ENCODE data around the gene TAF4.

TAF4 gene

DNA sequence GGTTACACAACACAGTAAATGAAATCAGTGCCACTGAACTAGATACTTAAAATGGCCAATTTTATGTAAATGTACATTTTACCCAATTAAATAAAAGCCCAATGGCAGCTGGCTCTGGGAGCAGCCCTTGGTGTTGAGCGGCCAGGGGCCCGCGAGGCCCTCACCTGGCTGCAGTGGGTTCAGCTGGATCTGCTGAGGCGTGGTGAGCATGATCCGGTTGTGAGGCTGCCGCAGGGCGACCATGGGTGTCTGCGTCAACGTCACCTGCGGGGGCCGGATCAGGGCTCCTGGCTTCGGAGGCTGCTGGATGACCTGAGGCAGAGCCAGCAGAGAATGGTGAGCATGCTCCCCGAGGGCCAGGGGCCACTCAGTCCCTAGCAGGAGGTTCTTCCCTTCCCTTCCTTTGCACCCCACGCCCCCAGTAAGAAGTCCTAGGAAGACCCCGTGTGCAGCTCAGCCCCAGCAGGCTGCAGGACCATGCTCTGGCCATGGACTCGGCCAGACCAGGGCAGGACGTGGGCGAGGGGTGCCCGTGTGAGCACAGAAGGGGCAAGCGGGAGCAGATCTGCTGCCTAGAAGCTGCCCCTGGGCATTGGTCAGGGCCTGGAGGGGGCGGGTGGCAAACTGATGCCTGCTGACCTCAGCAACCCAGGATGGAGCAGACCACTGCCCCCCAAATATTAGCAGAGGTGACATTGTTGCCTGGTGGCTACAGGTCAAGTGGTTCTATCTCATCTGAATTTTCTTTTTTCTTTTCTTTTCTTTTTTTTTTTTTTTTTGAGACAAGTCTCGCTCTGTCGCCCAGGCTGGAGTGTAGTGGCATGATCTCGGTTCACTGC lies 61.9 kb downstream of the TAF4 start:
- TF ChIP-seq PATZ1 (CRISPR knock-in tag; IDR thresholded peaks at IDR 0.05; ENCODE audit: borderline replicate concordance): no peak
- no peak for ATAC-seq

- no peak for TF ChIP-seq CSRNP3 (CRISPR knock-in tag; IDR thresholded peaks at IDR 0.05)
- no peak for TF ChIP-seq CSDC2 (CRISPR knock-in tag; IDR thresholded peaks at IDR 0.05)
- no peak for TF ChIP-seq ZFP30 (CRISPR knock-in tag; IDR thresholded peaks at IDR 0.05)
- no peak for TF ChIP-seq GLIS3 (CRISPR knock-in tag; IDR thresholded peaks at IDR 0.05)
- TF ChIP-seq POU6F1 (CRISPR knock-in tag; IDR thresholded peaks at IDR 0.05; ENCODE audit: borderline replicate concordance, low read depth): no peak
- TF ChIP-seq PATZ1 (CRISPR knock-in tag; IDR thresholded peaks at IDR 0.05; ENCODE audit: borderline replicate concordance): no peak
- no peak for TF ChIP-seq ZC3H10 (CRISPR knock-in tag; IDR thresholded peaks at IDR 0.05)
- no peak for TF ChIP-seq ISL1 (CRISPR knock-in tag; IDR thresholded peaks at IDR 0.05)
- no peak for TF ChIP-seq ARNTL (CRISPR knock-in tag; IDR thresholded peaks at IDR 0.05; ENCODE audit: borderline replicate concordance, low read depth)
- no peak for TF ChIP-seq SNAI2 (CRISPR knock-in tag; IDR thresholded peaks at IDR 0.05)
- TF ChIP-seq OSR1 (CRISPR knock-in tag; IDR thresholded peaks at IDR 0.05): no peak
- no peak for ATAC-seq
Observed at GRCh38 chr20:62002882-62003480, 62.7 kb downstream of the TAF4 start.

DNA sequence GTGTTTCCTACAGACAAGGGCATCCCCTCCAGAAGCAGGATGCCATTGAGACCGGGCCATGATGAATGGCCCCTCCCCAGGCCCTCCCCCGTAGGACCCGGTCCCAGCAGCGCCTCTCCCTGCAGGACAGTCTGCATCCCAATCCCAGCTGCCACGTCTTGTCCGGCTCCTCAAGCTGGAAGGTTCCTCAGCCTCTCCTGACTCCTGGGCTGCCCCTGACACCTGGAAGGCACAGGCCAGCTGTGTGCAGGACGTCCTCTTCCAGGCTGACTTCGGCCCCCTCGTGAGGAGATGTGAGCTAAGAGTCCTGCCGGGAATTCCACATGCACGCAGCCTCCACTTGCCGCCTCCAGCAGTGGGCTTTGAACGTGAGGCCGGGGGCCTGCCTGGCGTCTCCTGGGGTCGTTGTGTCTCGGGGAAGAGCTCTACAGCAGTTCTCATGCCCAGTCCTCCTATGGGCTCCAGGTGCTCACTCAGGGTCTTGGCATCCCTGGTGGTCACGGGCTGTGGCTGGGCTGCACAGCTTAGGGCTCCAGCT lies 64.4 kb downstream of the TAF4 start:
- TF ChIP-seq OSR1 (CRISPR knock-in tag; IDR thresholded peaks at IDR 0.05) (no peak), RARB (CRISPR knock-in tag; IDR thresholded peaks at IDR 0.05) (no peak), ZNF565 (CRISPR knock-in tag; conservative IDR thresholded peaks at IDR 0.05; ENCODE audit: low read depth) (no peak)

DNA sequence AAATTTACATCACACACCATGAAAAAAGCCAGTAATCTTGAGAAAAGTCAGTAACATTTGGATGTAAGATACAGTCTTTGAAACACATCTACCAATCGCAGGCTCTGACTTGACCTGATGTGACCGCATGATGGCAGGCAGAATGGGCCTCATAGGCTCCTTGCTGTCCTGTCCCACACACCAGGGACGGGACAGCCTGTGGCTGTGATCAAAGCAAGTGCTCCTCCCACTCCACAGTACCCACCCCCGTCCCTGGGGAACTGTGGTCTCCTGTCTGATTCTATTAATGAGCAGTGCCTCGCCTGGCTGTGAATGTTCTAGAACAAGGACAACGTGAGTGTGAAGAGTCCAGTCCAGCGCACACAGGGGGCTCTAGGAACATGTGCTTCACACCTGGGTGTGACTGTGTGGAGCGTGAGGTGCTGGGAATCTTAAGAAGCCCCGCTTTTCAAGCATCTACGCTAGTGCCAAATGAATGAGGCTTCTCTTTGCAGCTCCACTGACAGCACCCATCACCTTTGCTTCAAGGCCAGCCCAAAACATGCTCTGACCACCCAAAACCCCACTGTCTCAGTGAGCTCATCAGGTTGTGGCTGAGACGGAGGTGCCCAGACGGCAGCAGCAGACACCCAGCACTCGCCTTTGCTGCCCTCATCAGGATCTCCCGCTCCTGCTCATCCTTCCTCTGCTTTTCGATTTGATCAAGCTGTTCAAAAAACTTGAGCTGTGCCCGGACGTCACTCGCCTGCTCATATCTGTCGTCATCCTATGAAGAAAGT lies 67.1 kb downstream of the TAF4 start:
- TF ChIP-seq SNAI2 (CRISPR knock-in tag; IDR thresholded peaks at IDR 0.05) (no peak), TOX (CRISPR knock-in tag; IDR thresholded peaks at IDR 0.05; ENCODE audit: borderline replicate concordance) (no peak), TCF4 (CRISPR knock-in tag; IDR thresholded peaks at IDR 0.05; ENCODE audit: borderline replicate concordance) (no peak), RARB (CRISPR knock-in tag; IDR thresholded peaks at IDR 0.05) (no peak), PATZ1 (CRISPR knock-in tag; IDR thresholded peaks at IDR 0.05; ENCODE audit: borderline replicate concordance) (no peak)
- ATAC-seq: no peak

More for the DNA sequence above, 64.4 kb downstream of the TAF4 start:
- no peak for ATAC-seq
